ENCODE data around the gene DNAI4.
"Not testable (repeated sequence)": the region's sequence is repeated elsewhere in the genome, so short reads cannot be mapped to it uniquely, and the experiment has no call there.

DNAI4 gene

GRCh38 chr1:66929146-66929688, 4.6 kb upstream of the DNAI4 start:
- no peak for DNase-seq

GRCh38 chr1:66927528-66927927, 2.9 kb upstream of the DNAI4 start:
- DNase-seq: no peak

GRCh38 chr1:66925944-66926343, 1.3 kb upstream of the DNAI4 start:
- no peak for DNase-seq

- DNase-seq: no peak
These were observed 878 bp upstream of the DNAI4 start for GRCh38 chr1:66925558-66925910.

GRCh38 chr1:66920543-66920942, 4.1 kb downstream of the DNAI4 start:
- no peak for DNase-seq

GRCh38 chr1:66919828-66920227, 4.8 kb downstream of the DNAI4 start:
- DNase-seq: no peak

GRCh38 chr1:66919063-66919462, 5.6 kb downstream of the DNAI4 start:
- DNase-seq: no peak

GRCh38 chr1:66917476-66917875, 7.2 kb downstream of the DNAI4 start:
- no peak for DNase-seq

GRCh38 chr1:66916320-66916719, 8.3 kb downstream of the DNAI4 start:
- no peak for DNase-seq

- DNase-seq: not testable (repeated sequence)
These were observed 9.5 kb downstream of the DNAI4 start for GRCh38 chr1:66915203-66915602.

- no peak for DNase-seq
These were observed 30.9 kb downstream of the DNAI4 start for GRCh38 chr1:66893712-66894111.

GRCh38 chr1:66890621-66891020, 34.0 kb downstream of the DNAI4 start:
- DNase-seq: no peak

- DNase-seq: no peak
These were observed 35.6 kb downstream of the DNAI4 start for GRCh38 chr1:66889030-66889429.

- DNase-seq: no peak
These were observed 48.0 kb downstream of the DNAI4 start for GRCh38 chr1:66876664-66877063.

- no peak for DNase-seq
These were observed 51.5 kb downstream of the DNAI4 start for GRCh38 chr1:66873111-66873510.

- not testable (repeated sequence) for DNase-seq
These were observed 52.6 kb downstream of the DNAI4 start for GRCh38 chr1:66872024-66872423.

GRCh38 chr1:66867501-66867900, 57.2 kb downstream of the DNAI4 start:
- DNase-seq: no peak

GRCh38 chr1:66860529-66860928, 64.1 kb downstream of the DNAI4 start:
- no peak for DNase-seq

GRCh38 chr1:66853379-66853778, 71.3 kb downstream of the DNAI4 start:
- DNase-seq: no peak

- DNase-seq: no peak
These were observed 71.8 kb downstream of the DNAI4 start for GRCh38 chr1:66852870-66853269.

- DNase-seq: no peak
These were observed 73.7 kb downstream of the DNAI4 start for GRCh38 chr1:66850989-66851388.

GRCh38 chr1:66848193-66848592, 76.5 kb downstream of the DNAI4 start:
- no peak for DNase-seq

- peak in 2 of 6 experiments; percentile 16 to 29 for DNase-seq
These were observed 83.7 kb downstream of the DNAI4 start for GRCh38 chr1:66840929-66841328.

GRCh38 chr1:66834926-66835325, 89.7 kb downstream of the DNAI4 start:
- DNase-seq: no peak

GRCh38 chr1:66833112-66833511, 91.5 kb downstream of the DNAI4 start:
- no peak for DNase-seq

Measured in stimulated activated naive CD4-positive, alpha-beta T cell (primary cell).